Testis (tissue), 3 donors: ENCODE measurements around the gene NLK. TPM values are rescaled to one million over a fixed set of nuclear protein-coding genes. Genes with fewer than 3 reads are reported as not detected.
"Not testable (repeated sequence)": the region's sequence is repeated elsewhere in the genome, so short reads cannot be mapped to it uniquely, and the experiment has no call there.

Experiments used
- DNase-seq: peaks from one replicate; pipeline ENCODE4 v3.0.0-alpha.2; 2019
- H3K27ac ChIP-seq, 2 donors: fragments of 200-600 bp; sonication (generic); one replicate each; pipeline ENCODE4 v1.5.1; 2019
- H3K27me3 ChIP-seq: fragments of 200-600 bp; sonication (generic); one replicate; pipeline ENCODE4 v1.5.1; 2019
- H3K36me3 ChIP-seq: fragments of 200-600 bp; sonication (generic); one replicate; pipeline ENCODE4 v1.5.1; 2017; ENCODE audit warnings: low read depth; ENCODE audit errors: missing control alignments
- H3K4me1 ChIP-seq: fragments of 200-600 bp; sonication (generic); one replicate; pipeline ENCODE4 v1.5.1; 2019
- H3K4me3 ChIP-seq, 2 donors: fragments of 200-600 bp; sonication (generic); one replicate each; pipeline ENCODE4 v1.5.1; 2017 to 2019
- H3K9me3 ChIP-seq: fragments of 200-600 bp; sonication (generic); one replicate; pipeline ENCODE4 v1.5.1; 2017
- POLR2A ChIP-seq: fragments of 450-650 bp; IDR thresholded peaks from one replicate; pipeline ENCODE4 v1.6.1; 2017; ENCODE audit warnings: antibody characterized with exemption, mild to moderate bottlenecking, moderate library complexity
- WGBS, 2 donors: methylation state at CpG; one replicate each; pipeline ENCODE4 v1.1.5; 2018; 5-methylcytosine and 5-hydroxymethylcytosine counted together
- intact Hi-C: fragments of 100-400 bp; cut with DNase I; formaldehyde crosslinking; loops from one replicate; pipeline ENCODE4 v1.15.1; 2023; ENCODE audit warnings: low total_unique reads
- polyA plus RNA-seq: library from polyadenylated mRNA; stranded (reverse); fragments of 350-450 nt; fragmentation: Illumina TruSeq; extraction: RNeasy Lipid Tissue Mini Kit (QIAGEN cat#74804); gene quantifications from one replicate; pipeline ENCODE4 v1.2.3, GENCODE V29; 2014; ENCODE audit warnings: low read depth, low replicate concordance; ENCODE audit not compliant: insufficient read depth
- total RNA-seq, 2 donors: library from RNA; depleted of rRNA; stranded (reverse); fragments of >200 nt; gene quantifications; one replicate each; pipeline ENCODE4 v1.2.3, GENCODE V29; 2016
- TF ChIP-seq, protein P1 (sequence below), 3 experiments: fragments of 450-650 bp in 2 of 3; fragments of 200-600 bp in 1 of 3; sonication (generic) in 1 of 3; IDR thresholded peaks; one replicate each; pipeline ENCODE4 v1.5.1; 2016 to 2019; ENCODE audit warnings: antibody characterized with exemption in 3 of 3, mild to moderate bottlenecking in 2 of 3, moderate library complexity in 1 of 3

NLK gene
- total and polyA plus RNA-seq, 3 donors from 2014 or later, result 40.8 to 54.4 (median 47.0) TPM

DNA sequence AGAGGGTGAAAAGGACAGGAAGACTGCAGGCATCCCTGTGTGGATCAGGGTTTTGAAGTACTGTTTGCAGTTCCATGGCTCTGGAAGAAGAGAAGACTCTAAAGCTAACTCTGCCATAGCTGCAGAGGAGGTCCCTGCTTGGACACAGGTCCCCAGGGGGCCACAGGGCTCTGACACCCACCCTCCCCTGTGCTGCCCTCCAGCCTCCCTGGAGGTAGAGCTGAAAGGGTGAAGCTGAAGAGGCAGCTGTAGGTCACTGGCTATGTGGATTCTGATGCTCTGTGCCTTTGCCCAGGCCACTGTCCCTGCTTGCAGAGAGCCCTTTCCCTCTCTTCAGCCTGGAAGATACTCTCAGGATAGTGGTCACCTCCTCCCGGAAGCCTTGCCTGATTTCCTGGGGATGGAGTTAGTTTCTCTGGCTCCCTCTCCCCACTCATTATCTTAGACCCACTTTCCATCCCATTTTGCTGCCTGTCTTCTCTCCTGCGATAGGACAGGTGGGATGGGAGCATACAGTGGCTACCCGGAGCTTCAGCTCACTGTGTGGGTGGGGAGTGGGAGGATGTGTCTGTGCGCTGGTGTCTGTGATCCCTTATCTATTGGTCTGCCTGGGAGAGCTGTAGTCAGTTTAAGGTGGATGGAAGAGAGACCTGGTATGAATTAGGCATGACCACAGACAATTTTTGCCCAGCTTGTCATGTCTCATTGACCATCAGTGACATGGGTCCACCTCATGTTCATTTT, 186.7 kb downstream of the NLK start:
- DNase-seq, result peak; percentile 12
- Histone ChIP-seq H3K27me3 (no peaks in the 10 kb centered on the region), H3K36me3 (no peaks in the 10 kb centered on the region), H3K27ac (peak overlapping the region; percentile 77 to 88), H3K4me1 (peaks cover 33% of the 10 kb centered on the region), H3K4me3 (no peak overlapping the region), H3K9me3 (no peaks in the 10 kb centered on the region)
- TF ChIP-seq POLR2A, result no peak
- TF ChIP-seq, protein P1, sequence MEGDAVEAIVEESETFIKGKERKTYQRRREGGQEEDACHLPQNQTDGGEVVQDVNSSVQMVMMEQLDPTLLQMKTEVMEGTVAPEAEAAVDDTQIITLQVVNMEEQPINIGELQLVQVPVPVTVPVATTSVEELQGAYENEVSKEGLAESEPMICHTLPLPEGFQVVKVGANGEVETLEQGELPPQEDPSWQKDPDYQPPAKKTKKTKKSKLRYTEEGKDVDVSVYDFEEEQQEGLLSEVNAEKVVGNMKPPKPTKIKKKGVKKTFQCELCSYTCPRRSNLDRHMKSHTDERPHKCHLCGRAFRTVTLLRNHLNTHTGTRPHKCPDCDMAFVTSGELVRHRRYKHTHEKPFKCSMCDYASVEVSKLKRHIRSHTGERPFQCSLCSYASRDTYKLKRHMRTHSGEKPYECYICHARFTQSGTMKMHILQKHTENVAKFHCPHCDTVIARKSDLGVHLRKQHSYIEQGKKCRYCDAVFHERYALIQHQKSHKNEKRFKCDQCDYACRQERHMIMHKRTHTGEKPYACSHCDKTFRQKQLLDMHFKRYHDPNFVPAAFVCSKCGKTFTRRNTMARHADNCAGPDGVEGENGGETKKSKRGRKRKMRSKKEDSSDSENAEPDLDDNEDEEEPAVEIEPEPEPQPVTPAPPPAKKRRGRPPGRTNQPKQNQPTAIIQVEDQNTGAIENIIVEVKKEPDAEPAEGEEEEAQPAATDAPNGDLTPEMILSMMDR (IDR thresholded peaks at IDR 0.05), result no peak
- WGBS, 2 donors, result 54 to 67% methylated on average over 4 of the region's 4 CpGs
- intact Hi-C loops, result no loop called here

GRCh38 chr17:28230011-28230410, 187.5 kb downstream of the NLK start:
- peak overlapping the region in 1 of 2 donors; percentile 31 for H3K27ac ChIP-seq
- peaks cover 33% of the 10 kb centered on the region for H3K4me1 ChIP-seq
- no peaks in the 10 kb centered on the region for H3K36me3 ChIP-seq
- H3K27me3 ChIP-seq, result no peaks in the 10 kb centered on the region
- TF ChIP-seq POLR2A, result no peak
- TF ChIP-seq, protein P1 (IDR thresholded peaks at IDR 0.05), result no peak
- no peak overlapping the region for H3K4me3 ChIP-seq
- intact Hi-C loops, result no loop called here
- DNase-seq, result peak; percentile 48
- no peaks in the 10 kb centered on the region for H3K9me3 ChIP-seq
- WGBS, 2 donors, result 31 to 71% methylated on average over 7 of the region's 7 CpGs

GRCh38 chr17:28230607-28231006, 188.1 kb downstream of the NLK start:
- 38 to 61% methylated on average over 6 of the region's 6 CpGs for WGBS, 2 donors
- H3K4me3 ChIP-seq, intact Hi-C loops, H3K27me3 ChIP-seq, DNase-seq, H3K36me3 ChIP-seq, H3K9me3 ChIP-seq: not testable (repeated sequence)
- Histone ChIP-seq H3K27ac (peak overlapping the region; percentile 31 to 66), H3K4me1 (peaks cover 33% of the 10 kb centered on the region)

GRCh38 chr17:28231624-28232023, 189.1 kb downstream of the NLK start:
- peak overlapping the region in 1 of 2 donors; percentile 66 for H3K27ac ChIP-seq

GRCh38 chr17:28232966-28233870, 190.7 kb downstream of the NLK start:
- 65 to 72% methylated on average over 21 of the region's 21 CpGs for WGBS, 2 donors
- TF ChIP-seq, protein P1 (IDR thresholded peaks at IDR 0.05), result peak; percentile 7 to 50 (median 36)
- intact Hi-C loops, H3K27me3 ChIP-seq, H3K4me3 ChIP-seq, H3K9me3 ChIP-seq, H3K36me3 ChIP-seq: not testable (repeated sequence)
- Histone ChIP-seq H3K27ac (peak overlapping the region; percentile 66 to 68), H3K4me1 (peaks cover 28% of the 10 kb centered on the region)
- DNase-seq, result peak; percentile 12

More at GRCh38 chr17:28231624-28232023, 189.1 kb downstream of the NLK start:
- H3K9me3 ChIP-seq, H3K36me3 ChIP-seq, H3K27me3 ChIP-seq, H3K4me3 ChIP-seq, intact Hi-C loops: not testable (repeated sequence)
- peaks cover 33% of the 10 kb centered on the region for H3K4me1 ChIP-seq
- WGBS, 2 donors, result 59 to 68% methylated on average over 5 of the region's 5 CpGs
- peak; percentile 18 for DNase-seq

- H3K36me3 ChIP-seq, H3K27ac ChIP-seq, H3K4me3 ChIP-seq, H3K27me3 ChIP-seq, H3K9me3 ChIP-seq, intact Hi-C loops: not testable (repeated sequence)
- peaks cover 19% of the 10 kb centered on the region for H3K4me1 ChIP-seq
- DNase-seq, result peak; percentile 14
- WGBS, 2 donors, result 75 to 77% methylated on average over 19 to 22 of the region's 22 CpGs
Measured at GRCh38 chr17:28233872-28234856, 191.7 kb downstream of the NLK start.

GRCh38 chr17:28235066-28235700, 192.7 kb downstream of the NLK start:
- H3K4me1 ChIP-seq, result peaks cover 15% of the 10 kb centered on the region
- WGBS, 2 donors, result 66 to 79% methylated on average over 10 to 12 of the region's 12 CpGs
- intact Hi-C loops, H3K9me3 ChIP-seq, H3K36me3 ChIP-seq, H3K4me3 ChIP-seq, H3K27me3 ChIP-seq: not testable (repeated sequence)
- peak; percentile 10 for DNase-seq
- peak overlapping the region; percentile 8 to 39 for H3K27ac ChIP-seq
